Stimulated activated CD4-positive, alpha-beta T cell treated with anti-CD3 and anti-CD28 coated beads, Interleukin-4, amount 100 ng/mL, for 4 hours (primary cell): Measurements from ENCODE around the gene OTUD1.

ENCODE experiments used
- DNase-seq, 2 experiments: peaks; one replicate each; pipeline ENCODE4 v3.0.0-alpha.2; 2020

OTUD1 gene

GRCh38 chr10:23472181-23472580, 33.3 kb downstream of the OTUD1 start:
- DNase-seq = no peak

DNA sequence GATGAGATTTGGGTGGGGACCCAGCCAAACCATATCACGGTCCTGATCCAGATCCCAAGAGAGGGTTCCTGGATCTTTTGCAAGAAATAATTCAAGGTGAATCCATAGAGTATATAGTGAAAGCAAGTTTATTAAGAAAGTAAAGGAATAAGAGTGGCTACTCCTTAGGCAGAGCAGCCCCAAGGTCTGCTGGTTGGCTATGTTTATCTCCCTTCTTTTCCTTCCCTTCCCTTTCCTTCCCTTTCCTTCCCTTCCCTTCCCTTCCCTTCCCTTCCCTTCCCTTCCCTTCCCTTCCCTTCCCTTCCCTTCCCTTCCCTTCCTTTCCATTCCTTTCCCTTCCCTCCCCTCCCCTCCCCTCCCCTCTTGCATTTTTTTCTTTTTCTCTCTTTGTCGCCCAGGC, 35.2 kb downstream of the OTUD1 start:
- no peak for DNase-seq

- no peak for DNase-seq
Measured at GRCh38 chr10:23474626-23475025, 35.8 kb downstream of the OTUD1 start.

DNA sequence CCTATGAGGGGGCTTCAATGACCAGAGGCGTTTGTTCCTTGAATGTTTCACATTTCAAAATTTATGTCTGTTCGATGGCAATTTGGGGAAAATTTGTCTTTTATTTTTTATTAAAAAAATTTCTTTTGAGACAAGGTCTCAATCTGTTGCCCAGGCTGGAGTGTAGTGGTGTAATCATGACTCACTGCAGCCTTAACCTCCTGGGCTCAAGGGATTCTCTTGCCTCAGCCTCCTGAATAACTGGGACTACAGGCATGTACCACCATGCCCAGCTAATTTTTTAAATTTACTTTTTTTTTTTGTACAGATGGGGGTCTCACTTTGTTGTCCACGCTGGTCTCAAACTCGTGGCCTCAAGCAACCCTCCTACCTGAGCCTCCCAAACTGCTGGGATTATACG, 39.7 kb downstream of the OTUD1 start:
- no peak for DNase-seq

DNA sequence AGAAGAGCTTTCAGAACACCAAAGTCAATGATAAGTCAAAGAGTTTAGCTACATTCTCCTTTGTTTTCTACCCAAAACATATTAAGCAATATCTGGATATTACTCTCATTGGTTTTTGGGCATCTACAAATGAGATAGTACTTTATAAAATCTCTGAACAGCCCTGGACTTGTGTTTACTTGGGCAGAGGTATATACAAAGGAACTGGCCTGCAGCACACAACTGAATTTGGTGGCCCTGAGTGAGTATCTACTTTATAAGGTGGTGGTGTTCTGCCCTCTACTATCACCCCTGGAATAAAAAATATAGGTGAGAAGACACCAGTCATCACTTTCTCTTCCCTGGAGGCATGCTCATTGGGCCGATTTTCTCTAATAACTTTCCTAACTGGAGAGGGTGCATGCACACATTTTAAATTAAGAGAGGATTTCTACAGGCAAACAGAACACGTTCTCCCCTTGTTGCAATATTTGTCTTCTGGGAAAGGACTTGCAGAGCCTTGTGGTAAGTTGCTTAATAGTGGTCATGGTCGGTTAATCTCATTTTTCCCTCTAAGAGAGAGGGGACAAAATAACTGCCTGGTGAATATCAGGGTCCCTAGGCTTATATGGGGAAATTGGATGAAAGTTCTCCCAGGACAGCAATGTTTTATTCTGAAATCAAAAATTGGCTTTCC, 41.1 kb downstream of the OTUD1 start:
- DNase-seq = no peak

DNA sequence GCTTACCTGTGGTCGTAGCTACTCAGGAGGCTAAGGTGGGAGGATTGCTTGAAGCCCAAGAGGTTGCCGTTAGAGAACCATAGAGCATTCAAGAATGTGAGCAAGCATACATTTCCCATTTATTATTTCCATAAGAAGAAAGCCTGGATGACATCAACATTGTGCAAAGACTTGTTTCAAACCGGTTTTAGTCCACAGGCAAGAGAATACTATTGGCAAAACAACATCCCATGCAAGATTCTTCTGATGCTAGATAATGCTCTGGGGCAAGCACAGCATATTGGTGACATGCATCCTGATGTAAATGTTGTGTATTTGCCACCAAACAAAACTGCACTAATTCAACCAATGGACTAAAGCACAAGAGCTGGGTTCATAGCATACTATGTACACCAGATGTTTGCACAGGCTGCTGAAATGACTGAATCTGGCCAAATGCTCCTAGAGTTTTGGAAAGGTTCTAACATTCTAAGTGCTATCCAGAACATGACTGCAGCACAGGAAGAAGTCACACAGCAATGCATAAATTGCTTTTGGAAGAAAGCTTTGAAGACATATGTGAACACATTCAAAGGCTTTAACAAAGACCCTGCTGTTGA, 42.6 kb downstream of the OTUD1 start:
- DNase-seq = no peak

- no peak for DNase-seq
Measured at GRCh38 chr10:23490115-23490514, 51.2 kb downstream of the OTUD1 start.
